H9 (cell line): Measurements from ENCODE around the gene LEF1. TPM values are rescaled to one million over a fixed set of nuclear protein-coding genes. Genes with fewer than 3 reads are reported as not detected.

Experiments
- DNase-seq: peaks from one replicate; pipeline ENCODE4 v3.0.0-alpha.2; 2017
- H2AFZ ChIP-seq: one replicate; pipeline ENCODE4 v1.6.1; 2013; ENCODE audit warnings: mild to moderate bottlenecking, low read length, control low read depth, moderate library complexity
- H2AK5ac ChIP-seq: 2 replicates; pipeline ENCODE4 v1.6.1; 2013; ENCODE audit warnings: low read length, control low read depth, mixed read lengths; ENCODE audit not compliant: insufficient read length
- H2BK120ac ChIP-seq: one replicate; pipeline ENCODE4 v1.6.1; 2013; ENCODE audit warnings: low read depth, mild to moderate bottlenecking, low read length, control low read depth, inconsistent platforms; ENCODE audit not compliant: poor library complexity, severe bottlenecking
- H2BK12ac ChIP-seq: 2 replicates; pipeline ENCODE4 v1.6.1; 2013; ENCODE audit warnings: low read length, control low read depth, mixed read lengths, low read depth; ENCODE audit not compliant: insufficient read length
- H2BK15ac ChIP-seq: 2 replicates; pipeline ENCODE4 v1.6.1; 2013; ENCODE audit warnings: low read depth, low read length, control low read depth
- H2BK20ac ChIP-seq: one replicate; pipeline ENCODE4 v1.6.1; 2013; ENCODE audit warnings: low read depth, mild to moderate bottlenecking, low read length, control low read depth, inconsistent platforms; ENCODE audit not compliant: poor library complexity, severe bottlenecking
- H2BK5ac ChIP-seq: 2 replicates; pipeline ENCODE4 v1.6.1; 2013; ENCODE audit warnings: low read length, control low read depth, mixed read lengths; ENCODE audit not compliant: insufficient read length
- H3K14ac ChIP-seq: 2 replicates; pipeline ENCODE4 v1.6.1; 2013; ENCODE audit warnings: low read length, control low read depth; ENCODE audit not compliant: insufficient read depth
- H3K18ac ChIP-seq: 2 replicates; pipeline ENCODE4 v1.6.1; 2013; ENCODE audit warnings: low read depth, mild to moderate bottlenecking, mixed read lengths, low read length, control low read depth; ENCODE audit not compliant: insufficient read length
- H3K23ac ChIP-seq: 2 replicates; pipeline ENCODE4 v1.6.1; 2013; ENCODE audit warnings: low read length, control low read depth, mixed read lengths, low read depth; ENCODE audit not compliant: insufficient read length
- H3K23me2 ChIP-seq: 2 replicates; pipeline ENCODE4 v1.6.1; 2013; ENCODE audit warnings: low read depth, mild to moderate bottlenecking, mixed read lengths, low read length, control low read depth; ENCODE audit not compliant: insufficient read length, poor library complexity, severe bottlenecking
- H3K27ac ChIP-seq: 2 replicates; pipeline ENCODE4 v1.5.1; 2013; ENCODE audit warnings: low read length, control low read depth, mixed read lengths, low read depth; ENCODE audit not compliant: insufficient read length
- H3K27me3 ChIP-seq: 2 replicates; pipeline ENCODE4 v1.6.1; 2013; ENCODE audit warnings: low read length, control low read depth, inconsistent platforms; ENCODE audit not compliant: insufficient read depth
- H3K4ac ChIP-seq: 2 replicates; pipeline ENCODE4 v1.6.1; 2013; ENCODE audit warnings: low read depth, mild to moderate bottlenecking, control low read depth, inconsistent platforms, low read length, moderate library complexity
- H3K4me1 ChIP-seq: 2 replicates; pipeline ENCODE4 v1.6.1; 2013; ENCODE audit warnings: low read length, control low read depth, inconsistent platforms; ENCODE audit not compliant: insufficient read depth
- H3K4me2 ChIP-seq: 2 replicates; pipeline ENCODE4 v1.6.1; 2013; ENCODE audit warnings: low read length, control low read depth, mixed read lengths; ENCODE audit not compliant: insufficient read length, insufficient read depth
- H3K56ac ChIP-seq: 2 replicates; pipeline ENCODE4 v1.6.1; 2013; ENCODE audit warnings: low read depth, mild to moderate bottlenecking, mixed read lengths, low read length, control low read depth; ENCODE audit not compliant: insufficient read length
- H3K79me1 ChIP-seq: 2 replicates; pipeline ENCODE4 v1.6.1; 2013; ENCODE audit warnings: low read depth, mild to moderate bottlenecking, moderate library complexity, low read length, control low read depth, inconsistent platforms; ENCODE audit not compliant: insufficient read depth, poor library complexity, severe bottlenecking
- H3K79me2 ChIP-seq: 2 replicates; pipeline ENCODE4 v1.6.1; 2013; ENCODE audit warnings: low read length, control low read depth, inconsistent platforms; ENCODE audit not compliant: insufficient read depth
- H3K9ac ChIP-seq: 2 replicates; pipeline ENCODE4 v1.6.1; 2013; ENCODE audit warnings: low read length, control low read depth, mixed read lengths; ENCODE audit not compliant: insufficient read length; ENCODE audit errors: extremely low read depth
- H3K9me3 ChIP-seq: one replicate; pipeline ENCODE4 v1.6.1; 2013; ENCODE audit warnings: low read depth, low read length, inconsistent platforms; ENCODE audit not compliant: control insufficient read depth
- H3T11ph ChIP-seq: one replicate; pipeline ENCODE4 v1.6.1; 2013; ENCODE audit warnings: mild to moderate bottlenecking, low read length, control low read depth, inconsistent platforms
- H4K20me1 ChIP-seq: one replicate; pipeline ENCODE4 v1.6.1; 2013; ENCODE audit not compliant: control insufficient read depth, insufficient read length, insufficient read depth
- H4K5ac ChIP-seq: 2 replicates; pipeline ENCODE4 v1.6.1; 2013; ENCODE audit warnings: low read depth, mild to moderate bottlenecking, mixed read lengths, low read length, control low read depth; ENCODE audit not compliant: insufficient read length
- H4K8ac ChIP-seq: replicated peaks from 2 replicates; pipeline ENCODE4 v1.6.1; 2013; ENCODE audit warnings: low read length, control low read depth, mixed read lengths, low read depth; ENCODE audit not compliant: insufficient read length
- H4K91ac ChIP-seq: 2 replicates; pipeline ENCODE4 v1.6.1; 2013; ENCODE audit warnings: low read depth, mild to moderate bottlenecking, moderate library complexity, mixed read lengths, low read length, control low read depth; ENCODE audit not compliant: insufficient read length
- H3K27ac Mint-ChIP-seq, 3 experiments: 2 replicates in 2 of 3; 3 replicates in 1 of 3; pipeline ENCODE4 v1.8.0; 2020 to 2021; ENCODE audit warnings: mixed read lengths in 3 of 3, mild to moderate bottlenecking in 1 of 3, moderate library complexity in 1 of 3
- H3K27me3 Mint-ChIP-seq: 2 replicates; pipeline ENCODE4 v1.8.0; 2021; ENCODE audit warnings: low read depth, mild to moderate bottlenecking, moderate library complexity, mixed read lengths
- H3K36me3 Mint-ChIP-seq, 3 experiments: 2 replicates in 2 of 3; 3 replicates in 1 of 3; pipeline ENCODE4 v1.8.0; 2020 to 2021; ENCODE audit warnings: low read depth in 3 of 3, mixed read lengths in 3 of 3; ENCODE audit not compliant: insufficient read depth in 1 of 3
- H3K4me1 Mint-ChIP-seq, 2 experiments: 2 replicates each; pipeline ENCODE4 v1.8.0; 2020; ENCODE audit warnings: mixed read lengths in 2 of 2
- H3K4me3 Mint-ChIP-seq, 2 experiments: 2 replicates in 1 of 2; 3 replicates in 1 of 2; pipeline ENCODE4 v1.8.0; 2020 to 2021; ENCODE audit warnings: mild to moderate bottlenecking in 2 of 2, mixed read lengths in 2 of 2, moderate library complexity in 1 of 2
- H3K9me3 Mint-ChIP-seq, 2 experiments: 2 replicates in 1 of 2; 3 replicates in 1 of 2; pipeline ENCODE4 v1.8.0; 2020; ENCODE audit warnings: mild to moderate bottlenecking in 2 of 2, mixed read lengths in 2 of 2, moderate library complexity in 1 of 2
- WGBS: extraction: QIAGEN DNeasy Blood & Tissue Kit; methylation state at CpG from one replicate; pipeline ENCODE4 v1.1.7; 2013; ENCODE audit warnings: missing lambda C conversion rate, low lambda C conversion rate, mixed read lengths; ENCODE audit not compliant: insufficient read length; ENCODE audit errors: extremely low coverage; 5-methylcytosine and 5-hydroxymethylcytosine counted together
- total RNA-seq: library from RNA; stranded (reverse); gene quantifications from 2 replicates; pipeline ENCODE4 v1.2.1, GENCODE V29; 2021
- TF ChIP-seq, protein P1 (sequence below): fragments of 200-600 bp; sonication (generic); conservative IDR thresholded peaks from 3 replicates; pipeline ENCODE4 v1.8.0; 2021; ENCODE audit warnings: antibody characterized with exemption, mild to moderate bottlenecking

LEF1 gene
- total RNA-seq, 1 experiment from 2014 or later: 2.5 TPM

DNA sequence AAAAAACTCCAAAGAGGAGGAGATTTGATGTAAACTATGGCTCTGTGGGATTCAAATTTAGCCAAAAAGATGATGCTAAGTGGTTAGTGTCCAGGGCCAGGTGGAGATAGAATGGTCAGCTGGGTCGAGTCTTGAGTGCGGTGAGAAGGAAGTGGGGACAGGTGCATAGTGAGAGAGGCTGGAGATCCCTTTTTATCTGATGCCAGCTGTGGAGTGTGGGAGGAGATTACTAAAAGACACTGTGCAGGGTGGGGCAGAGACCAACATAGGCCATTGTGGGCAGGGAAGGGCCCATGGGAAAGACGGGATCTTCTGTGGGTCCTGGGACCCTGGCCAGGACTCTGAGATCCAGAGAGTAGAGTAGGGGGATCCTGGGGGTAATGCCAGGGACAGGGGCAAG lies 34.6 kb upstream of the LEF1 start:
- no peak overlapping the region; a peak in 1 of 7 replicates for H3K27ac Mint-ChIP-seq
- no peak overlapping the region for H3K4me3 Mint-ChIP-seq
- no peak overlapping the region for H3K14ac ChIP-seq
- no peak overlapping the region for H3K4me2 ChIP-seq
- H3K36me3 Mint-ChIP-seq: no peaks in the 10 kb centered on the region
- H2AFZ ChIP-seq: no peak overlapping the region
- no peak overlapping the region for H2BK12ac ChIP-seq
- peaks cover 2% of the 10 kb centered on the region; the same call in 1 of the 2 replicates for H3K27me3 ChIP-seq
- no peak overlapping the region for H4K8ac ChIP-seq
- H3K79me1 ChIP-seq: no peaks in the 10 kb centered on the region
- no peaks in the 10 kb centered on the region for H3K9me3 Mint-ChIP-seq
- no peaks in the 10 kb centered on the region for H3K79me2 ChIP-seq
- no peak overlapping the region for H2AK5ac ChIP-seq
- peaks cover 3 to 7% of the 10 kb centered on the region in 2 experiments; a peak in 3 of 4 replicates for H3K4me1 Mint-ChIP-seq
- no peaks in the 10 kb centered on the region for H3K23me2 ChIP-seq
- H3K4ac ChIP-seq: no peak overlapping the region
- H3K23ac ChIP-seq: no peak overlapping the region
- no peak overlapping the region for H2BK20ac ChIP-seq
- TF ChIP-seq, protein P1, sequence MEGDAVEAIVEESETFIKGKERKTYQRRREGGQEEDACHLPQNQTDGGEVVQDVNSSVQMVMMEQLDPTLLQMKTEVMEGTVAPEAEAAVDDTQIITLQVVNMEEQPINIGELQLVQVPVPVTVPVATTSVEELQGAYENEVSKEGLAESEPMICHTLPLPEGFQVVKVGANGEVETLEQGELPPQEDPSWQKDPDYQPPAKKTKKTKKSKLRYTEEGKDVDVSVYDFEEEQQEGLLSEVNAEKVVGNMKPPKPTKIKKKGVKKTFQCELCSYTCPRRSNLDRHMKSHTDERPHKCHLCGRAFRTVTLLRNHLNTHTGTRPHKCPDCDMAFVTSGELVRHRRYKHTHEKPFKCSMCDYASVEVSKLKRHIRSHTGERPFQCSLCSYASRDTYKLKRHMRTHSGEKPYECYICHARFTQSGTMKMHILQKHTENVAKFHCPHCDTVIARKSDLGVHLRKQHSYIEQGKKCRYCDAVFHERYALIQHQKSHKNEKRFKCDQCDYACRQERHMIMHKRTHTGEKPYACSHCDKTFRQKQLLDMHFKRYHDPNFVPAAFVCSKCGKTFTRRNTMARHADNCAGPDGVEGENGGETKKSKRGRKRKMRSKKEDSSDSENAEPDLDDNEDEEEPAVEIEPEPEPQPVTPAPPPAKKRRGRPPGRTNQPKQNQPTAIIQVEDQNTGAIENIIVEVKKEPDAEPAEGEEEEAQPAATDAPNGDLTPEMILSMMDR: no peak
- no peak overlapping the region for H3K27ac ChIP-seq
- H3K9ac ChIP-seq: no peak overlapping the region
- no peak overlapping the region for H3K18ac ChIP-seq
- H2BK120ac ChIP-seq: no peak overlapping the region
- peaks cover 73% of the 10 kb centered on the region for H3K27me3 Mint-ChIP-seq
- H3K9me3 ChIP-seq: no peaks in the 10 kb centered on the region
- no peak overlapping the region for H2BK15ac ChIP-seq
- H3T11ph ChIP-seq: no peak overlapping the region
- DNase-seq: no peak
- H2BK5ac ChIP-seq: no peak overlapping the region
- no peak overlapping the region for H4K5ac ChIP-seq
- H4K20me1 ChIP-seq: no peaks in the 10 kb centered on the region
- no peak overlapping the region for H3K56ac ChIP-seq
- peaks cover 2% of the 10 kb centered on the region; the same call in 1 of the 2 replicates for H3K4me1 ChIP-seq
- no CpG with 5 or more reads among the region's 3 CpGs for WGBS
- no peak overlapping the region for H4K91ac ChIP-seq
